GM10847 (cell line): ENCODE data around the gene PXT1.

Experiments used
- POLR2A ChIP-seq: IDR thresholded peaks from 2 replicates; pipeline ENCODE4 v1.6.1; 2011; ENCODE audit not compliant: insufficient read length; ENCODE audit errors: extremely low read depth

Gene PXT1

DNA sequence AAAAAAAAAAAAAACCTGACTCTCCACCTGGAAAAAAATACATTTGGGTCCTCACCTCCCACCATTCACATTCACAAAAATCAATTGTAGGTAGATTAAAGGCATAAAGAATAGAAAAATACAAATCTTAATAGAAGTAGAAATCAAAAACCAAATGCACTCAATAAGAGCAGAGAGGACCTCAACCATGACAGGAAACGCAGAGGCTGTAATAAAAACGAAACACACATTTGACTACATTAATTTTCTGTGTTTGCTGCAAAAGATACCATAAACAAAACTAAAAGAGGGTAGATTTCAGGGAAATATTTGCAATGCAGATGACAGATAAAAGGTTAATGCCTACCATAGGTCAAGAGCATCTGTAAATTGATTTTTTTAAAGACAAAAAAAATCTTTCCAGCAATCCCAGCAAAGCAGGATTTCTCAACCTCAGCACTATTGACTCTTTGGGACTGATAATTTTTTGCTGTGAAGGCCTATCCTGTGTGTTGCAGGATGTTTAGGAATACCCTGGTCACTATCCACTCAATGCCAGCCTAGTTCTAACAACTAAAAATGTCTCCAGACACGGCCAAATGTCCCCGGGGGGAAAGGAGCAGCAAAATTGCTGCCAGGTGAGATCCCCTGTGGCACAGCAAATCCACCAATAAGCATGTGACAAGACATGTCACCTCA lies 64.3 kb downstream of the PXT1 start:
- no peak for TF ChIP-seq POLR2A

DNA sequence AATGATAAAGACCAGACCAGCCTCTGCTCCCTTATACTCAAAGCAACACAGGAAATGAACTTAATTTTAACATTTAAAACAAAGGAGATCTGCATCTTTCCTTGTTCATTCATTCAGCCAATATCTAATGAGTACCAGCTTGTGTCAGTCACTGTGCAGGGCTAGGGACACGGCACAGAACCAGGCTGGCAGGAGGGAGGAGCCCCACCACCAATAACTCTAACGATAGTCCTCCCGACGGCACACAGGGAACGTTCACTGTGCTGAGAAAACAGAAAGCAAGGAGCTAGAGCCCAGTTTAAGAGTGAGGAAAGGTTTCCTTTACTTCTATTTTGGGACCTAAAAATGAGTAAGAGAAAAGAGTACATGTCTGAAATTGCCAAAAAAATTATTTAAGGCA lies 65.1 kb downstream of the PXT1 start:
- TF ChIP-seq POLR2A, result no peak

DNA sequence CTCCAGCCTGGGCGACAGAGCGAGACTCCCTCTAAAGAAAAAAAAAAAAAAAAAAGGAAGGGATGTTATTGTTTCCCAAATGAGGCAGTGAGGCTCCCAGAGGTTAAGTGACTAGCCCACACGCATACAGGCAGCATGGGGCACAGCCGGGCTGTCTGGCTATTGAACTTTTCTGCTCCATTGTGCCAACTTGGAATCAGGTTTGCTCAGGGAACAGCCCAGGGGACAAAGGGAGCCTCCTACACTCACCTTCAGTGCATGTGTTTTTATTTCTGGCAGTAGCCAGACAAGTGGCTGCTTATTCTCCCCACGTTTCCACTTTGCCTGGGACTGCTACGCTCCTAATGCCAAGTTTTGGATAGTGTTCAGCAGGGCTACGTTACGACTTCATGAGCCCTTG lies 65.9 kb downstream of the PXT1 start:
- no peak for TF ChIP-seq POLR2A

DNA sequence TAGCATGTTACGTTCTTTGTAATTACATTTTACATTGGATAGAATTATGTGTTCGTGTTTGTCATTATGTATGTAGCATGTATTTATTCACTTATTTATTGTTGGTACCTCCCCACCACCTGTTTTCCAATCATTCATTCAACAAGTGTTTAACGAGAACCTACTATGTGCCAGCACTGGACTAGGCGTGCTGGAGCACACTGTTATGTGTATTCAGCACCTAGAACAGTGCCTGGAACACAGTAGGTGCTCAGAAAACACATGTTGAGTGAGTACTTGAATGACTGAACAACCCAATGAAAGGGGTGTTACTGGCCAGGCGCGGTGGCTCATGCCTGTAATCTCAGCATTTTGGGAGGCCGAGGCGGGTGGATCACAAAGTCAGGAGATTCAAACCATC lies 66.5 kb downstream of the PXT1 start:
- TF ChIP-seq POLR2A, result no peak

DNA sequence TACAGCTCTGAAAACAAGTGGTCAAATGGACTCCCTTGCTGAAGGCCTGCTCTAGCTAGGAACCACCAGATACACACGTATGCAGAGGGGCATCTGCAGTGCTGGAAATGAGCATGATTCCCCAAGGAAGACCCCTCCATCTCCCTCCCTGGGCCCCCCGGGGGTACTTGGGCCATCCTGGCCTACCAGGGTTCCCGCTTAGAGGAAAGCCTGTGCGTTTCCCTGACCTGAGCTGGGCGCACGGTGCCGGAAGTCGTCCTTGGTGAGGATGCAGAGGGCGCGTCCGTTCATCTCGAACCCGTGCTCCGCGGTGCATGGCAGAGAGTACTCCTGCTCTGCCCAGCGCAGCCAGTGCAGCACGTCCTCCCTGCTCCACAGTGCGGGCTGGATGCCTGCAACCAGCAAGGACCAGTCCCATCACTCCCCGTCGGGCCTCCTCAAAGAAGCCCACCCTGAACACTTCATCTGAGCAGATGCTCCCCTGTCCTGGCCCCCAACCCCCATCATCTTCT lies 67.0 kb downstream of the PXT1 start:
- TF ChIP-seq POLR2A, result no peak

DNA sequence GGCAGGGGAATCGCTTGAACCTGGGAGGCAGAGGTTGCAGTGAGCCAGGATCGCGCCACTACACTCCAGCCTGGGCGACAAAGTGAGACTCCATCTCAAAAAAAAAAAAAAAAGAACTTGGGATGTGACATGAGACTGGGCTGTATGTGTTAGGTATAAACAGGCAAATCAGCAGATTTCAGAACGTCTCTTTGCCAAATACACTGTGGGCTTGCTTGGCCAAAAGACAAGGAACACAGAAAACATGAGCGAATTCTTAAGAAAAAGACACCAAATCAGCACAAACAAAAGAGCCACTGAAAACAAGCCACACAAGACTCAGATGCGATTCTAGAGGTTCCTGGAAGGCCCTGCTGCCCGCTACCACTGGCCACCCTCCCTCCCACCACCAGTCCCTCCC lies 67.7 kb downstream of the PXT1 start:
- TF ChIP-seq POLR2A, result no peak

DNA sequence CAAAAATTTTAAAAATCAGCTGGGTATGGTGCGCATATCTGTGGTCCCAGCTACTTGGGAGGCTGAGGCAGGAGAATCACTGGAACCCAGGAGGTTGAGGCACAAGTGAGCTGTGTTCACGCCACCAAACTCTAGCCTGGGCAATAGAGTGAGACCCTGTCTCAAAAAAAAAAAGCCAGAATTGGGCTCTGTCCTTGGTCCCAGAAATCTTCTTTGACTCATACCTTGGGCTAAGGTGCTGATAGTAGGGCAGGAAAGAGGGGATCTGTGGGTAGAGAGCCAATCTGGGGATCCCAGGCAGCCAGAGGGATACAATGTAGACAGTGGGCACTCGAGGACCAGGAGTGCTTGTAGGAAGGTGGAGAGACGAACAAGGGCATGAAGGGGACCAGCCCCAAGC lies 68.5 kb downstream of the PXT1 start:
- TF ChIP-seq POLR2A, result no peak

DNA sequence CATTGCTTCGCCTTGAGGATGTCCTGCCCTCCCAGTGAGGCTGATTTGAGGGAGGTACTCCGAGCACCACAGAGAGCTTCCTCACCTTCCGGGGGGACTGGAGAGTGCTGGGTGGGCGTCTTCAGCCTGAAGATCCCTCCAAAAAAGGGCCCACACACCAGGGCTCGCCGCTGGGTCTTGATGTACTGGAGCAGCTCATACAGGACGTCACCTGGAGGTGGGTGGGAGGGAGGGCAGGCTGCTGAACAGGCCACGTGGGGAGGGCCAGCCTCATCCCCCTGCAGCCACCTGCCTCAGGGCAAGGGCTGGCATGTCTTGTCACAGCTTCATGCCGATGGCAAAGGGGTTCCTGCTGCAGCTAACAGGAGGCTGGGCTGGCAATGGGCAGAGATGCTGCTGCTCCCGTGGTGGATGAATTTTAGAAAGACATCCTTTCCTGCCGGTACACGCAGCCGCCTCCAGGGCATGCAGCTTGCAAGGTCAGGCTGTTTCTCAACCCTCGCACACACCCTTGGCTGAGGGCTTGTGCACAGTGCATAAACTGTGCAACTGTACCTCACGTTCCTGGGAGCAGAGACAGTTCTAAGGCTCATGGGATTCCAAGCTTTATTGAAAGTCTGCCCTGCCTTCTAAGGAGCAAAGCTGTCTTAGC lies 69.2 kb downstream of the PXT1 start:
- TF ChIP-seq POLR2A, result no peak

DNA sequence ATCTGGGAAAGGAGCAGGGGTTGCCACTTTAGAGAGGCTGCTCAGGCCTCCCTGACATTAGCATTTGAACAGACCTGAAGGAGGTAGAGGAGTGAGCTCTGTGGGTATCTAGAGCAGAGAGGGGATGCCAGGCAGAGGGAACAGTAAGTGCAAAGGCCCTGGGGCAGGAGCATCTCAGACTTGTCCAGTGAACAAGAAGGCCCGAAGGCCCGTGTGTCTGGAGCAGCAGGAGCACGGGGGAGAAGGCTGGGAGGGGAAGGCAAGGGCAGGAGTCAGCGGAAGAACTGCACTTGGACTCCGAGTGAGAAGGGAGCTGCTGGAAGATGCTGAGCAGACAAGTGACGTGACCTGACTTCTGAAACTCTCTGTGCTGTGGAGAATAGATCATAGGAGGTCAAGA lies 70.6 kb downstream of the PXT1 start:
- no peak for TF ChIP-seq POLR2A

DNA sequence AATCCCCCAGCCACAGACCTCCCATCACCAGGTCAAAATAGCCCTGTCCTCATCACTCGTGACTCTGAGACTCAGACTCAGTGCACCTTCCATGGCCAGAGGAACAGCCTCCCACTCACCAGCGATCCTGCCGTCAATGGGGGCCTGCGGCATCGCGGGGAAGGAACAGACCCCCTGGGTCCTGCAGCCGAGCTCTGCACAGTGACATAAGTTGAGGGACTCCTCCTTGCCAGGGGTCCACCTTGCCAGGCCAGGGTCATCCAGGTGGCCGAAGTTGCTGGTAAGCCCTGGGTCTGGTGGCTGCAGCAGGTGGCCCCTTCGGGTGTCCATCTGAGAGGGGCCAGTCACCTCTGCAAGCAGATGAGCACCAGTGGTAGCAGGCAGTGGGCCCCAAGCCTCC lies 71.4 kb downstream of the PXT1 start:
- no peak for TF ChIP-seq POLR2A

DNA sequence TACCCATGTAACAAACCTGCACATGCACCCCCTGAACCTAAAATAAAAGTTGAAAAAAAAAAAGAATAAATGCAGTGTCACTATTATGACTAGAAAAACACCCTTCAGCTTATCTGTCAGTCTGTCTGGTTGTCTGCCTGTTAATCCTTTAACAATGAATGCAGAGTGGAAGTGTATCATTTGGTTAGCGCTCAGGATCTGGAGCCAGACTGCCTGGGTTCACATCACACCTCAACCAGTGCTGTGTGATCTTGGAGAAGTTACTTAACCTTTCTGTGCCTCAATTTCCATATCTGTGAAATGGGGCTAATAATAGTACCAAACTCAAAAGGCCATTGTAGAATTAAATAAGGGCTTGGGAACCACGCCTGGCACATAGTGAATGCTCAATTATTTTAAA lies 72.0 kb downstream of the PXT1 start:
- no peak for TF ChIP-seq POLR2A

DNA sequence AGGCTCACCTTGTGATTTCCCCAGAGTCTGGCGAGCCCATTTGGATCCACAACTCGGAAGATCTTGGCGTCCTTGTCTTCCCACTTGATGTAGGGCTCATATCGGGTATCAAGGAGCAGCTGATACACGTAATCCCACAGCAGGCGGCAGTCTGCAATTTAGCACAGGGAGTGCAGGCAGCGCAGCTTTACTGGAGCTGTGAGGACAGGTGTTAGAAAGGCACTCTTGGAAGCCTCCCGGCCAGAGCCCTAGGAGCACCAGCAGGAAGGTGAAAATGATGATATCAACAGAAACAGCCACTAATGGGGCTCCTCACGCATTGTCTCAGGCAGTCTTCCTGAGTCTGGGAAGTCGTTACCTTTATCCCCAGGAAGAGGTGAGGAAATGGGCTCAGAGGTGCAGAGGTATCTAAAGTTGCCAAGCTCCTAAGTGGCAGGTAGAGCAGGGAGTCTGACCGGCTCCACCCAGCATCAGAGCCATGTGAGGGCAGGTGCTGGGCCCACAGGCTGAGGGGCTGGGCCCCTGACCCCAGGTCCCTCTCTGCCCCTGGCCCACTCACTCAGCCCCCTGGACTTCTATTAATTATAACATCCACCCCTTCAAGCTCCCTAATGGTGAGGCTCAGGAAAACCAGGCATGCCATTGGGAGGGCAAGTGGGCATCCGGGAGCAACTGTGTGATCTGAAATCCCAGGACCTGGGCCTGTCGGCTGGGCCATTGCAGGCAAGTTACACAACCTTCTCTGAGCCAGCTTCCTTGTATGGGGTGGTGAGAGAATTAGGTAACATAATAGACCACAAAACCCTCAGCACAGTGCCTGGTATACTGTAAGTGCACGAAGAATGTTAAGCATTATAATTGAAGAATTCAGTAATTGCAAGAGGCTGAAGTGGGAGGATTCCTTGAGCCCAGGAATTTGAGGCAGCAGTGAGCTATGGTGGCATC lies 73.5 kb downstream of the PXT1 start:
- no peak for TF ChIP-seq POLR2A

DNA sequence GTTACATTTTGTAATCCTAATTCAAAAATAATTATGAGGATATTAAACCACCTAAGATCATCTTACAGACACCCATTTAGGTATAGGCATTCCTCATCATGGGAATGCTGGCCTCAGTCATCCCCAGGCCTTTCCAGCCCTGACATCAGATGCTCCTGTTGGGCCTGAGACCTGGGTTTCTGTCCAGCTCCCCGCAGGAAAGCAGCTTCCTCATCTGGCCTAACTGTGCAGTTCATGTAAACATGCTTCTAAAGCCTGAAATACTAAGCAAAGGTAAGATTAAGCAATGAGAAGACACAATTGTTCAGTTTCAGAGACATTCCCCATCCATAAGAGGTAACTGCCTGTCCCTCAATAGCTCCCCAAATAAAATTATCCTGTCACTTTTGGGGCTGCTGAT lies 74.2 kb downstream of the PXT1 start:
- no peak for TF ChIP-seq POLR2A

DNA sequence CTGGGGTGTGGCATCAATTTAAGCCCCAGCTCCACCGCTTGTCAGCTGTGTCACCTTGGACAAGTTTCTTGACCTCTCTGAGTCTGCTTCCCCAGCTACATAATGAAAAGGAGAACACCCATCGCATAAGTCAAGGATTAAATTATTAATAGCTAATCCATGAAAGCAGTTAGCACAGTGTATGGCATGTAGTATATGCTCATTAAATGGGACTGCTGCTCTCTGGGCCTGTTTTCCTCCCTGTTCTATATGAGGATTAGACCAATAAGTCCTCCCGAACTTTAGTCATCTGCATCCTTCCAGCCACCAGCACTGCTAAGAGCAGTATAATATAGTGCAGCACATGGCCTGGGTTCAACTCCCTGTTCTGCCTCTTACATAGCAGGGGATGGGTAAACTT lies 74.9 kb downstream of the PXT1 start:
- TF ChIP-seq POLR2A, result no peak

DNA sequence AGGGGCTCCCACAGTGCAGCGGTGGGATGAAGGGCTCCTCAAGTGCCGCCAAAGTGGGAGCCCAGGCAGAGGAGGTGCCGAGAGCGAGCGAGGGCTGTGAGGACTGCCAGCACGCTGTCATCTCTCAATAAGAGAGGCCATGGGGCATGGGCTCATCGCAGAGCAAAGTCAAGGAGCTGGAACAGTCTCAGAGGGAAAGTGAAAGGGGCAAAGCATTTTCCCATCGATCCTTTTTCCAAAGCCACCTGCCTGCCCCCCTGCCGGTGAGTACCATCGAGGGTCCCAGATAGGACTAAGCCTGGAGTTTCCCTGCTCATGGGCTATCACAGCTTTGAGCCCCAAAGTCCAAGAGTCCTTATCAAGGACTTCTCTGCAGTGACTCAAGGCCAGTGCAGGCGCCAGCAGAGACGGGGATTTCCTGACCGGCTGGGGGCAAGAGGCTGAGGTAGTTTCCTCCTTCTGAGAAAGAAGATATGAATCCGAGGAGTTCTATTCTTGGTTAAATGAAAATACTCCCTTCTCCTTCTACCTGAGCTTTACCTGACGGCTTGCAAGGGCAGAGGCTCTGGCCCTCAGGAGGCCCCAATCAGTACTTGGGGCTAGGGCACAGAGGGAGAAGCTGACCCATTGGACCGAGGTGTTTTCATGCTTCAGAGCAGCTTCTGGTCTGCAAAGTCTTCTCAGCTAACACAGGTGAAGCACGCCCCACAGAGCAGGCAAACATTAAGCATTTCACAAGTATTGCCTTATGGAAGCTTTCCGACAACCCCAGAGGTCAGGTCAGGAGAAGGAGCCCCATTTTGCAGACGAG lies 77.8 kb downstream of the PXT1 start:
- TF ChIP-seq POLR2A, result no peak
